Measurements from ENCODE around the gene TPM3.

DNA sequence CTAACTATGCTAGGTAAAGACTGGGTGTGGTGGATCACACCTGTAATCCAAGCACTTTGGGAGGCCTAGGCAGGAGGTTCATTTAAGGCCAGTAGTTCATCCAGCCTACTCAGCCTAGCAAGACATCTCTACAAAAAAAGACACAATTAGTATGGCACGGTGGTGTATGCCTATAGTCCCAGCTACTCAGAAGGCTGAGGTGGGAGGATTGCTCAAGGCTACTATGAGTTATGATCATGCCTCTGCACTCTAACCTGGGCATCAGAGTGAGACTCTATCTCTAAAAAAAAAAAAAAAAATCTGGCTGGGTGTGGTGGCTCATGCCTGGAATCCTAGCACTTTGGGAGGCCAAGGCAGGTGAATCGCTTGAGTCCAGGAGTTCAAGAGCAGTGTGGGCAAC, 58.6 kb downstream of the TPM3 start:
- TF ChIP-seq, protein P1, sequence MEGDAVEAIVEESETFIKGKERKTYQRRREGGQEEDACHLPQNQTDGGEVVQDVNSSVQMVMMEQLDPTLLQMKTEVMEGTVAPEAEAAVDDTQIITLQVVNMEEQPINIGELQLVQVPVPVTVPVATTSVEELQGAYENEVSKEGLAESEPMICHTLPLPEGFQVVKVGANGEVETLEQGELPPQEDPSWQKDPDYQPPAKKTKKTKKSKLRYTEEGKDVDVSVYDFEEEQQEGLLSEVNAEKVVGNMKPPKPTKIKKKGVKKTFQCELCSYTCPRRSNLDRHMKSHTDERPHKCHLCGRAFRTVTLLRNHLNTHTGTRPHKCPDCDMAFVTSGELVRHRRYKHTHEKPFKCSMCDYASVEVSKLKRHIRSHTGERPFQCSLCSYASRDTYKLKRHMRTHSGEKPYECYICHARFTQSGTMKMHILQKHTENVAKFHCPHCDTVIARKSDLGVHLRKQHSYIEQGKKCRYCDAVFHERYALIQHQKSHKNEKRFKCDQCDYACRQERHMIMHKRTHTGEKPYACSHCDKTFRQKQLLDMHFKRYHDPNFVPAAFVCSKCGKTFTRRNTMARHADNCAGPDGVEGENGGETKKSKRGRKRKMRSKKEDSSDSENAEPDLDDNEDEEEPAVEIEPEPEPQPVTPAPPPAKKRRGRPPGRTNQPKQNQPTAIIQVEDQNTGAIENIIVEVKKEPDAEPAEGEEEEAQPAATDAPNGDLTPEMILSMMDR (IDR thresholded peaks at IDR 0.05): no peak
- TF ChIP-seq POLR2A (IDR thresholded peaks at IDR 0.05): no peak
